Activated CD4-positive, alpha-beta T cell treated with anti-CD3 and anti-CD28 coated beads, Interleukin-2, amount 50 U/mL, for 24 hours (primary cell): ENCODE data around the gene TOM1L1.
A peak's percentile ranks its signal among the peaks of the same experiment; 100 is the strongest.
"Not testable (repeated sequence)": the region's sequence is repeated elsewhere in the genome, so short reads cannot be mapped to it uniquely, and the experiment has no call there.

Experiments used
- DNase-seq, 2 donors: peaks; one replicate each; pipeline ENCODE4 v3.0.0-alpha.2; 2020; ENCODE audit warnings: low read depth in 1 of 2, low spot score in 1 of 2

TOM1L1 gene, protein sequence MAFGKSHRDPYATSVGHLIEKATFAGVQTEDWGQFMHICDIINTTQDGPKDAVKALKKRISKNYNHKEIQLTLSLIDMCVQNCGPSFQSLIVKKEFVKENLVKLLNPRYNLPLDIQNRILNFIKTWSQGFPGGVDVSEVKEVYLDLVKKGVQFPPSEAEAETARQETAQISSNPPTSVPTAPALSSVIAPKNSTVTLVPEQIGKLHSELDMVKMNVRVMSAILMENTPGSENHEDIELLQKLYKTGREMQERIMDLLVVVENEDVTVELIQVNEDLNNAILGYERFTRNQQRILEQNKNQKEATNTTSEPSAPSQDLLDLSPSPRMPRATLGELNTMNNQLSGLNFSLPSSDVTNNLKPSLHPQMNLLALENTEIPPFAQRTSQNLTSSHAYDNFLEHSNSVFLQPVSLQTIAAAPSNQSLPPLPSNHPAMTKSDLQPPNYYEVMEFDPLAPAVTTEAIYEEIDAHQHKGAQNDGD

DNA sequence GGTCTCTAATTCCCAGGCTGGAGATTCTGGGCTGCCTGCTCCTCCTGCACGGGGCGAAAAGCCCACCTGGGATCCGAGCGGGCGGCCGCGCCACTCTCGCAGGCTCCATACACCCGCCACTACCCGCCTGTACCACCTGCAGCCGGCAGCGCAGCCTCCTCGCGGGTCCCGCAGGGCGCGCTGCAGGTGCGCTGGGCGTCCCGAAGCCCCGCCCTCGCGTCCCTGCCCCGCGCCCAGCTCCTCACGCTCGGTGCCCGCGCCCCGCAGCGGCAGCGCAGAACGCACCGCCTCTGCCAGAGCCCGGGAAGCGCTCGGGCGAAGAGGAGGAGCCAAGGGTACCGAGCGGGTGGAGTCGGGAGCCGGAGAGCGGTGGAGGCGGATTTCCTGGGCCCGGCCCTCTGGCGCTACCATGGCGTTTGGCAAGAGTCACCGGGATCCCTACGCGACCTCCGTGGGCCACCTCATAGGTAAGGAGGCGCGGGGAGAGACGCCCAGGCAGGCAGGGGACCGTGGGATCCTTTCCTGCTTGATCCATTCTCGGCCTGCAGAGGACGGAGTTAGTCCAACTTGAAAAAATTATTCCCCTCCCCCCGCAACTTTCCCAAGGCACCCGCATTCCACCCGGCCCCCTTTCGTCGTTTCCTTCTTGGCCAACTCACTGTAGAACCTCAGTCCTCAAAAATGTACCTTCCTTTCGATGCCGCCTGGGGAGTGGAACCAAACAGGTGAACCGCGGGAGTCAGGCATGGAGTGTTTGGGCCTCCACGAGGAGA, at the start of gene TOM1L1:
Gene TOM1L1, plus strand, starts transcription at position 396 of the 773 bp plus-strand sequence. Its CDS starts 14 bp downstream, at position 410.
- peak in 1 of 2 donors; percentile 4 for DNase-seq

DNA sequence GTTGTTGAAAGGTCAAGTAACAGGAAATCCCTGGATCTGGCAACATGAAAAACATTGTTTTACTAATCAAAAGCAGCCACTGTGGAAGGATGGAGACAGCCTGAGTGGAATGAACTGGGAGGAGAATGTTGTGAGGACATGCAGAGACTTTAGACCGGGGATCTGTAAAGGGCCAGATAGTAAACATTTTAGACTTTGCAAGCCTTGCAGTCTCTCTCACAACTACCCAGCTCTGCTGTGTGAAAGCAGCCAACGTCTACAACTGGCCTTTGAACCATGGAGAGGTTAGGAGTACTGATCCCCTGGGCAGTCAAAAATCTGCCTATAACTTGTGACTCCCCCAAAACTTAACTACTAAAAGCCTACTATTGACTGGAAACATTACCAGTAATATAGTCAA, 41.5 kb upstream of the TOM1L1 start:
- DNase-seq = no peak

DNA sequence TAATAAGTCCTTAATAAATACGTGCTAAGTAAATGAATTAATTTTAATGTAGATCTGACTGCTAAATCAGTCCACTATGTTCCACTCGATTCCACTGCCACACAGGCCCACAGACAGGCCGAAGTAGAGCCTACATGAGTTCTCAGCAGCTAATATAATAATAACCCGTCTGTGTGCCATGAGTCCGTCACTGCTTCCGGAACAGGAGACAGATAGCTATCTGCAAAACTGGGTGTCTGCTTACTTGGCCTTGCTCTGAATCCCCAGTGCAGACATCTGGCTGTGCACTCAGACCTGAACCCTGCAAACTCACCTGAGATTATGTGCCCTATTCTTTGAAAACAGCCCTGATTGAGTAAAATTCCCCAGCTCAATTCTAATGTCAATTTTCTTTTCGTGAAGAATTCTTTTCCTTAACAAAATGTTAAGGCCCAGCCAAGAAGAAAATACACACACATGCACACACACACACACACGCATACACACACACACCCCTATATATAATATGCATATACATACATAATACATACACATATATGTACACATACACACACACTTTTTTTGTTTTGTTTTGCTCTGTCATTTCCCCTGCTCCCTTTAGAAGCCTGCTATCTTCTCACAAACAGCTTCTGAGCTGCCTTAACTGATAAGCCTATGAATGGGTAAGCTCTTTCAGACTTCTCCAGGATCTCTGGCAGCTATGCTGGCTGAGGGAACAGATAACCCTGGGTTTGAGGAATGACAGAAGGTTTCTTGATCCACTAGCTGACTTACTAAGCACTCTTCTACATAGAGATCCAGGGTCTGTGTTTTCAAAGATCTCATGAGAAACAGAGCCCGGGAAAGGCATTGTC, 39.8 kb upstream of the TOM1L1 start:
- no peak for DNase-seq

DNA sequence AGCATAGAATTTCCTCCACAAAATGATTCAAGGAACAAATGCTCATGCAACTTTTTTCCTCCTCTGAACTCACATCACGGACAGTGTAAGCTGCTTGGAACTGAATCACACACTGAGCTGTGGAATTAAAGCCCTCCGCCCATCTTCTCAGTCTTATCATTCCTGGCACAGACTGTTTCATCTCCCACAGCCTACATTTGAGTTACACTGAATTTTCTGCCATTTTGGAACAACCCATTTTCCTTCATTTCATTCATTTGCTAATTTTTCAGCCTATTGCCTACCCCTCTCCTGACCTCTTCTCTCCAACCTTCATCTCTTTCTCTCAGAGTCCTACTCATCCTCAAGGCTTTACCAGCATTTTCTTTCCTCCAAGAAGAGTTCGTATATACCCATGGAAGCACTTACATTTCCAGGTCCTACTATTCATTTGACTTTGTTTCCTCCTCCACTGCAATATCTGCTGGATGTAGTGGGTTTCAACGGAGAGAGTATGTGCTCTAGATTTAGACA, 39.1 kb upstream of the TOM1L1 start:
- no peak for DNase-seq

DNA sequence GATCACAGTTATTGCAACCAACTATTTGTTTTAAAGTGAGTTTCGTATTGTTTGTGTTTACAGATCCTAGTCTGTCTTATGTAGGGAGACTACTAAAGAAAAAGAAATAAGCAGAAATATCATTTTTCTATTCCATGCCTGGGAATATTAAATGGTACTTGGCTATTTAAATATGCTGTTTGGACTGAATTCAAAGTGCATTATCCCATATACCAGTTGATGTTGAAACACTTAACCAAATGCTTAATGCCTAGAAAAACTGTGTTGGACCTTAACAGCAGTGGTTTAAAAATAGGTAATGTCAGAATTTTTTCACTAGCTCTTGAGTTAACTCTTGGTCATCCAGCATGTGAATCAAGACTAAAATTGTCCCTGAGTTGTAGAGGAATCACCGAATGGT, 37.5 kb upstream of the TOM1L1 start:
- DNase-seq = no peak

DNA sequence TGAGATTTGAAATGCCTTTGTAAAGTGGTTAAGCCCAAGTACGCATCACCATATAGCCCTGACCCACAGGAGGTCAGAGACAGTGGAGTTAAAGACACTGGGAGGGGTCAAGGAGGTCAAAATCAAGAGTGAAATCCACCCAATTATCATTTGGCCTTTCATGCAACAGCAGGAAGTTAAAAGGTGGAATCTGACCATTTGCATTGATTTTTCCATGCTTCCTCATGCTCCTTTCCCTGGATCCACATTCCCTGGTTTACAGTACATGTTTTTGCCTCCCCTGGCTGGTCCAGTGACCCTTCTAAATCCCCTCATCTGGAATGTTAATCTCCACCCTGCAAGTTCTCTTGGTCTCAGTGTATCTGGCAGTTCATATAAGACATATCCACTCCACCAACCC, 36.6 kb upstream of the TOM1L1 start:
- no peak for DNase-seq

DNA sequence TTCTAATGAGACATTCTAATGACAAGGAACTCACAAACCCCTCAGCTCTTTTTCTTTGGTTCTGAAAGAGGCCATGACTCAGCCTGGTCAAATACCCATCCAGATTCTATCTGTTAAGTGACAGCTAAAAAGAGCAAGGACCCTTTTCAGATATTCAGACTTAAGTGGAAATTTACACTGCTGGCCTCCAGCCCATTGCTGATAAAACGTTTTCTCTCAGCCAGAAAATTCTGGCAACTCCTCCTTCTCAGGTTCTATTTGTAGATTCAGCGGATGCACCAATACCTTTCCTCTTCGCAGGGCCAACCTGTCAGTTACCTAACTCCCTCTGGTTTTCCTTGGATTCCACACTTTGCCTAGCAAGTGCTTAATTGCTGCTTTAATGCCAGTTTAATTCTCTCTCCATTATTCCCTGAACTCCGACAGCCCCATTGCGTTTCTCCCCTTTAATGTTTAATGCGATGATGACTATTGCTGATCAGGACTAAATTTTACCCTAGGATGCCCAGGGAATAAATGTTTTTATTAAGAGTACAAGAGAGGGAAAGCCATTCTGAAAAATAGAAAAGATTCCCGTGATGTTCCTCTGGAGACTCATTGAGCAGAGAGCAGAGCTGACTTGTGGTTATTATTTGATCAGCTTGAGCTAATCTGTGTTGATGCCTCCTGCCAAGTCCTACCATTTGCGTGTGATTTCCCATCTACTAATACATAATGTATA, 35.9 kb upstream of the TOM1L1 start:
- DNase-seq = no peak

DNA sequence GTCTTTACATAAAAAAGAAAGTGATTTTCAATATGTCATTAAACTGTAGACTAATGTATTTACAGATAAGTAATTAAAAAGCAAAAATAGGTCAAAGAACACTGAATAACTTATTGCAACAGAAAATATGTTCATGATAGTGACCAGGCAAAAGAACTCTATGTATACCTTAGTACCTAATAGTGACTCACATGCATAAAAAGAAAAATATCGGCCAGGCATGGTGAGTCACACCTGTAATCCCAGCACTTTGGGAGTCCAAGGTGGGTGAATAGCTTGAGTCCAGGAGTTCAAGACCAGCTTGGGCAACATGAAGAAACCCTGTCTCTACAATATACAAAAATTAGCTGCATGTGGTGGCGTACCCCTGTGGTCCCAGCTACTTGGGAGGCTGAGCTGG, 33.0 kb upstream of the TOM1L1 start:
- no peak for DNase-seq

DNA sequence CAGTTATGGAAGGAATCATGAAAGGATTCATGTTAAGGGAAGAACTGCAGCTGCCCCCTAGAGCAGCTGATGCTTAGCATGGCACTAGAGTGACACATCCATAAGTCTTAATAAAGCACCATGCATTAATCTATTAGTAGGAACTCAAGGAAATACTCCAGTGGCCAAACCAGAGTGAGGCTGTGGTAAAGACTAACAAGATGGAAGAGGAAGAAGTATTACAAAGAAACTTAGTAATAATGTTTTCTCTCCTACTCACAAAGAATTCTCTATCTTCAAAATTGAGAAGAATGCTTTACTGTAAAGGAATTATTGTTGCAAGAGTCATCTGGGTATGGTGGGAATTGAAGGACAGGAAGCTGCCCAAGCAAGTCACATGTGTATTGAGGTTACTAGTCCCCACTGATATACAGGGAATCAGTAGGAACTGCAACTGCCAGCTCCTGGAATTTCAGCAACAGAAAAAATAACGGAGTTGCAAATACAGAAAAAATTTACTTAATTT, 29.9 kb upstream of the TOM1L1 start:
- DNase-seq = no peak

DNA sequence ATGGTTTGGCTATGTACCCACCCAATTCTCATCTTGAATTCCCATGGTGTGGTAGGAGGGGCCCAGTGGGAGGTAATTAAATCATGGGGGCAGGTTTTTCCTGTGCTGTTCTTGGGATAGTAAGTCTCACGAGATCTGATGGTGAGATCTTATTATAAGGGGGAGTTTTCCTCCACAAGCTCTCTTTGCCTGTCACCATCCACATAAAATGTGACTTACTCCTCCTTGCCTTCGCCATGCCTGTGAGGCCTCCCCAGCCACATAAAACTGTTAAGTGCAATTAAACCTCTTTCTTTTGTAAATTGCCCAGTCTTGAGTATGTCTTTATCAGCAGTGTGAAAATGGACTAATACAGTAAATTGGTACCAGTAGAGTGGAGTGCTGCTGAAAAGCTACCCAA, 24.7 kb upstream of the TOM1L1 start:
- not testable (repeated sequence) for DNase-seq

DNA sequence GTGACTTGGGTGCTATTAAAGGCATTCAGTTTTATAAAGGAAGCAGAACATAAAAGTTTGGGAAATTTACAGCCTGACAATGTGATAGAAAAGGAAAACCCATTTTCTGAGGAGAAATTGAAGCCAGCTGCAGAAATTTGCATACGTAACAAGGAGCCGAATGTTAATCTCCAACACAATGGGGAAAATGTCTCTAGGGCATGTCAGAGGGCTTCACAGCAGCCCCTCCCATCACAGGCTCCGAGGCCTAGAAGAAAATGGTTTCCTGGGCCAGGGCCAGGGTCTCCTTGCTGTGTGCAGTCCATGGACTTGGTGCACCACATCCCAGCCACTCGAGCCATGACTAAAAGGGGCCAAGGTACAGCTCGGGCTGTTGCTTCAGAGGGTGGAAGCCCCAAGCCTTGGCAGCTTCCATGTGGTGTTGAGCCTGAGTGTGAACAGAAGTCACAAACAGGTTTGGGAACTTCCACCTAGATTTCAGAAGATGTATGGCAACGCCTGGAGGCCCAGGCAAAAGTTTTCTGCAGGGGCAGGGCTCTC, 23.9 kb upstream of the TOM1L1 start:
- DNase-seq = no peak

DNA sequence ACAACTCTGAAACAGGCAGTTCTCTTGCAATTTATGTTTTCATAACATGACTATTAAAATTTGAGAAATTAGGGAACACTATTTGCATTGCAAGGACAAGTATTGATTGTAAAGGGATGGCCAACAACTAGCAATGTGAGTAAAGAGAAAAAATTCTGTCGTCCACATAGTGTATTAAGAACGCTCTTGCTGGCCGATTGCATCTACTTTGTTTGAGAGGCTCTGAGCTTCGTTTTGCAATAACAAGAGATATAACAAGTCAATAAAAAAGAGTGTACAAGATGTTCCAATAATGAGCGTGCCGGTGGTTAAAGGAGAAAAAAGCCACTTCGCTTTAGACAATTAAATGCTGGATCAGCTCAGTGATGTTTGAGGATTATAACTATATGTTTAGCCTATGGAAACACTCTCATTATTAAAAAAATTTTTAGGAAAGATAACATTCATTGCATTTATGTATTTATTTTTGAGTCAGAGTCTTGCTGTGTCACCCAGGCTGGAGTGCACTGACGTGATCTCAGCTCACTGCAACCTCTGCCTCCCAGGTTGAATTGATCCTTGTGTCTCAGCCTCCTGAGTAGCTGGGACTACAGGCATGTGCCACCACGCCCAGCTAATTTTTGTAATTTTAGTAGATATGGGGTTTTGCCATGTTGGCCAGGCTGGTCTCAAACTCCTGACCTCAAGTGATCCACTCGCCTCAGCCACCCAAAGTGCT, 19.2 kb upstream of the TOM1L1 start:
- DNase-seq = no peak

DNA sequence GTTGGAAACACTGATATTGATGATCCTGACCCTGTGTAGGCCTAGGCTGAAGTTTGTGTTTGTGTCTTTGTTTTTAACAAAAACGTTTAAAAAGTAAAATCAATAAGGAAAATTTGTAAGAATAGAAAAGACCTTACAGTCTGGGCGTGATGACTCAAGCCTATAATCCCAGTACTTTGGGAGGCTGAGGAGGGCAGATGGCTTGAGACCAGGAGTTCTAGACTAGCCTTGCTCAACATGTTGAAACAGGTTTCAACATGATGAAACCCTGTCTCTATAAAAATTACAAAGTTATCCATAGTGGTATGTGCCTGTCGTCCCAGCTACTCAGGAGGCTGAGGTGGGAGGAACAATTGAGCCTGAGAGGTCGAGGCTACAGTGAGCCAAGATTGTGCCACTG, 18.3 kb upstream of the TOM1L1 start:
- no peak for DNase-seq

DNA sequence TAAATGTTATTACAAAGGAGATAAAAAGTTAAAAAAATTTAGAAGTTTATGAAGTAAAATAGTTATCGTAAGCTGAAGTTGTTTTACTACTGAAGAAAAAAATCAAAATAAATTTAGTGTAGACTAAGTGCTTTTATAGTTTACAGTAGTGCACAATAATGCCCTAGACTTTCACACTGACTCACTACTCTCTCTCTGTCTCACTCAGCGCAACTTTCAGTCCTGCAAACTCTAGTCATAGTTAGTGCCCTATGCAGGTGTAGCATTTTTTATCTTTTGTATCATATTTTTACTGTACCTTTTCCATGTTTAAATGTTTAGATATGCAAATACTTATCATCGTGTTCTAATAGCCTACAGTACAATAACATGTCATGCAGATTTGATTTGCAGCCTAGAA, 17.7 kb upstream of the TOM1L1 start:
- DNase-seq = no peak

DNA sequence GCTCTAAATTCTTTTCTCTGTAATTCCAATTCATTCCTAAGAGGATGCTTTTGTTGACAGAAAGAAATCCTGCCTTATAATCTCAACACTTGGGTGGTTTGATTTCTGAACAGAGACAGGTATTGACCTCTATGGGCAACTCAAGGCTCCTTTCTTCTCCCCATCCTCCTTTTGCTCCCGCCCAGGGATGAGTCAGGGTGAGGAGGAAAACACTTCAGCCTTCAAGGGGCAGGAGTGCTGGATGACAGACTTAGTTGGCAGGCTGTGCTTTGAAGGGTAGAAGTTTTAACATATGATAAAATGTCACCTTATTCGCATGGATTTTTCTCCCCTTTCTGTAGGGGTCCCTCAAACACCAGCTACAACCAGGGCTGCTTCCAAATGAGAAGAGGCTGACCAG, 16.7 kb upstream of the TOM1L1 start:
- DNase-seq = no peak

DNA sequence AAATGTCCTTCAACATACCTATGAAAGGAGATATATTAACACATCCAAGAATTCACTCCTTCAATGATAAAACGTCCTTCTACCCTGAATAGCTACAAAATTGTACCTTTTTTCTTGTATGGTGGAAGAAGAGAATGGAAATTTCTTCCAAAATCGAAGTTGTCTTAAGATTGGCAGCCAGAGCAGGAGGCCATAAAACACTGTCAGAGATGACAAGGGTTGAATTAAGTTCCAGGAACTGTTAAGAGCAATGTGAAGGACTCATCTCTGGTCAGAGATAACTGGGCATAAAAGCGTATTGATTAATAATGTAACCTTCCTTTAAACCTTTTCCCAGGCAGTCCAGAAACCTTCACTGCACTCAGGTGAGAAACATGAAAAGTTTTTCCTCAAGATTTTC, 12.9 kb upstream of the TOM1L1 start:
- DNase-seq = no peak

DNA sequence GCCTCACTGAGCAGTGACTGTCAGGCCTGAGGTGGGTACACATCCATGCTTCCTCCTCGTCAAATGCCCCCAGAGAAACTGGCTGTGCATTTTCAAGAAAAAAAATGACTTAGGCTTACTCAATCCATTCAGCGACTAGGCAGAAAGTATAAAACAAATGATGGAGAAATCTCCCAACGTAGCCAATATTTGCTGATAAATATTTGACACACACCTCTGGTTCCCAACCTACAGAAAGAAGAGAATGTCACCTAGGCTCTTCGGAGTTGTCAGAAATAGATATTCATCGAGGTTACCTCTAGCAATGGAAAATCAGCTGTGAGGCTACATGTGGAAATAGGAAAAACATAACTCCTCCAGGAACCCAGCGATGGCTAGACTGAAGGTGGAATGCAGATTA, 12.4 kb upstream of the TOM1L1 start:
- no peak for DNase-seq

DNA sequence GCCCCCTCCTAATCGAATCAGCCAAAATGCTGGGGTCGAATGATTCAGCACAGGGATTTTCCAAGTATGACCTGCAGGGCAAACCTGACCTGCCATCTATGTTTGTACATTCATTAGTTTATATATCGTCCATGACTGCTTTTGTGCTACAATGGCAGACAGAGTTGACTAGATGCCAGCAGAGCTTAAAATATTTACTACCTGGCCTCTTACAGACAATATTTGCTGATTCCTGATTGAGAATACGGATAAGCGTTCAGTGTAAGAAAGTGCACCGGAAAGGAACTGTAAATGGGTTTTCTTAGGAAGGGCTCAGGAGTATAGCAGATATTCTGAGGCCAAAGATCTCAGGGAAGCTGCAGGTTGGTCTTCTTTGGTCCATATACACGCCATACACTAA, 11.7 kb upstream of the TOM1L1 start:
- no peak for DNase-seq

DNA sequence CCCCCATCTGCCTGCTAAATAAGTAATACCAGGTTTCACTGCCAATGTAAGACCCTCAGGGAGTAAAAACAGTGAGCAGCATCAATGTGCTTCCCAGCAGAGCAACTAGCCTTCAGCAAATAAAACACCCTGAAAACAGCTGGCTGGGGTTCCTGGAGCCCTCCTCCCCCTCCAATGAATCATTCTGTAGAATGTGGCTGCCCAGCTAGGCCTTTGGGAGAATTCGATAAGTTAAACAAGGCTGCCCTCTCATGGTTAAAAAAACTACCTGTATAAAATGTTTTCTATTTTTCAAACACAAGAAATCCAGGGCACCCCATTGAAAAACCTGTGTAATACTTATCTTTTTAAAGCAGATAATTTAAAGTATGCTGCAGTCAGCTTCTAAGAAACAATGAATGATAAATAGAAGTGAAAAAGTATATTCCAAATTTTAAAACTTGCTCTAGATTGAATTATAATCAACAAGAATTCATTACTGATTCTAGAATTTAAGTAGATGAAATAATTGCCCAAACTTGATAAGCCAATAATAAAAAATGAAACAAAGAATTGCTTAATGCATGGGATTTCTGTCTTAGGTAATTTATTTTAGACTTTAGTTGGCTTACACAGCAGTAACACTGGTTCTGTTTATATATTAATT, 9.4 kb upstream of the TOM1L1 start:
- no peak for DNase-seq
